ENCODE measurements around the gene FOXN1. TPM values are rescaled to one million over a fixed set of nuclear protein-coding genes. Genes with fewer than 3 reads are reported as not detected.

The FOXN1 gene
- total and polyA plus RNA-seq, 2 of the 4 experiments (the other 2 are of a cell fraction), result not detected

- H2BK20ac ChIP-seq (ENCODE audit: low read depth, low read length), result no peak overlapping the region
- no peak overlapping the region for H2BK5ac ChIP-seq (ENCODE audit: low read depth, low read length, poor library complexity, severe bottlenecking)
- no peak overlapping the region for H4K5ac ChIP-seq (ENCODE audit: low read depth, low read length)
- POLR2A ChIA-PET (ENCODE audit: unreplicated experiment), result no interaction called here
- no peak overlapping the region for H3K14ac ChIP-seq (replicated peaks; ENCODE audit: low read depth, low read length)
- no peak overlapping the region for H3K4me2 ChIP-seq (ENCODE audit: low read depth, low read length)
- H2AK5ac ChIP-seq (ENCODE audit: low read depth, low read length), result no peak overlapping the region
- WGBS, 2 experiments (ENCODE audit: extremely low coverage in 2 of 2, insufficient read length in 1 of 2), result 100% methylated on average over 1 of the region's 3 CpGs; no CpG with 5 or more reads in 1 of the 2 experiments
- intact Hi-C loops (cut with micrococcal nuclease), result no loop called here
- no peak overlapping the region for H2AFZ ChIP-seq (replicated peaks; ENCODE audit: low read length, poor library complexity)
- peaks cover 30% of the 10 kb centered on the region for H3K36me3 ChIP-seq (ENCODE audit: control insufficient read depth, insufficient read depth, low read length)
- no peaks in the 10 kb centered on the region for H4K20me1 ChIP-seq (ENCODE audit: insufficient read depth, low read length)
- no peak for ATAC-seq (ENCODE audit: low read depth)
- TF ChIP-seq MAZ (IDR thresholded peaks at IDR 0.05; ENCODE audit: borderline replicate concordance, low read depth, low read length) (no peak), POLR2A (IDR thresholded peaks at IDR 0.05; ENCODE audit: low read depth, low read length) (no peak), MXI1 (IDR thresholded peaks at IDR 0.05; ENCODE audit: borderline replicate concordance, low read depth, low read length) (no peak), RAD21 (IDR thresholded peaks at IDR 0.05; ENCODE audit: low read length) (no peak), ELK1 (IDR thresholded peaks at IDR 0.05; ENCODE audit: borderline replicate concordance, low read depth, low read length) (no peak), CTCF (conservative IDR thresholded peaks at IDR 0.05; ENCODE audit: low read depth, low read length) (no peak), CEBPB (IDR thresholded peaks at IDR 0.05; ENCODE audit: low read depth, low read length) (no peak), BHLHE40 (IDR thresholded peaks at IDR 0.05; ENCODE audit: low read depth, low read length) (no peak), USF2 (IDR thresholded peaks at IDR 0.05; ENCODE audit: low read depth, low read length) (no peak), CHD1 (IDR thresholded peaks at IDR 0.05; ENCODE audit: low read depth, low read length) (no peak), MAFK (IDR thresholded peaks at IDR 0.05; ENCODE audit: low read depth, low read length) (no peak)
- no peaks in the 10 kb centered on the region for H3K27me3 ChIP-seq (ENCODE audit: control insufficient read depth, insufficient read depth, low read length)
- CTCF ChIA-PET, result no interaction called here
- H4K91ac ChIP-seq (ENCODE audit: insufficient read depth, low read depth, low read length), result no peak overlapping the region
- no peak overlapping the region for H3K9ac ChIP-seq (ENCODE audit: low read depth, low read length)
- H4K8ac ChIP-seq (ENCODE audit: low read depth in 2 of 2, low read length in 2 of 2), result no peak overlapping the region
- no peak overlapping the region for H3K4ac ChIP-seq (ENCODE audit: low read depth, low read length)
- BruUV-seq (replicated peaks), result no TSS peak
- H3K56ac ChIP-seq (ENCODE audit: extremely low read depth, insufficient read depth, low read length), result no peak overlapping the region
- no peak overlapping the region for H3K27ac ChIP-seq (ENCODE audit: insufficient read depth, low read length)
- H3K9me1 ChIP-seq (ENCODE audit: insufficient read depth, low read length), result peaks cover 3% of the 10 kb centered on the region; the same call in 1 of the 2 replicates
- H3K4me3 ChIP-seq (ENCODE audit: insufficient read depth, low read depth, low read length), result no peak overlapping the region
- no peak overlapping the region for H3K23ac ChIP-seq (ENCODE audit: low read depth, low read length)
- peaks cover 14 to 26% of the 10 kb centered on the region in 2 experiments for H3K79me1 ChIP-seq (ENCODE audit: low read depth in 1 of 2, low read length in 2 of 2)
- H2AK9ac ChIP-seq (replicated peaks; ENCODE audit: low read depth, low read length, poor library complexity), result no peak overlapping the region
- H3K18ac ChIP-seq (ENCODE audit: low read depth, low read length), result no peak overlapping the region
- no peak for DNase-seq
- dilution Hi-C loops (cut with HindIII; ENCODE audit: low sequenced_read_pairs, unreplicated experiment), result no loop called here
- in situ Hi-C loops (cut with MboI; ENCODE audit: low sequenced_read_pairs), result no loop called here
- no peak overlapping the region for H2BK15ac ChIP-seq (ENCODE audit: low read depth, low read length)
- H3K4me1 ChIP-seq (ENCODE audit: control insufficient read depth, insufficient read depth, low read length), result no peaks in the 10 kb centered on the region
- no peak overlapping the region for H2BK120ac ChIP-seq (ENCODE audit: low read depth, low read length)
- no peaks in the 10 kb centered on the region for H3K9me3 ChIP-seq (ENCODE audit: control insufficient read depth, insufficient read depth, low read length)
Measured at GRCh38 chr17:28585851-28586250, 79.7 kb downstream of the FOXN1 start.
